Measurements from ENCODE around the gene RTN4RL1.

Gene RTN4RL1

DNA sequence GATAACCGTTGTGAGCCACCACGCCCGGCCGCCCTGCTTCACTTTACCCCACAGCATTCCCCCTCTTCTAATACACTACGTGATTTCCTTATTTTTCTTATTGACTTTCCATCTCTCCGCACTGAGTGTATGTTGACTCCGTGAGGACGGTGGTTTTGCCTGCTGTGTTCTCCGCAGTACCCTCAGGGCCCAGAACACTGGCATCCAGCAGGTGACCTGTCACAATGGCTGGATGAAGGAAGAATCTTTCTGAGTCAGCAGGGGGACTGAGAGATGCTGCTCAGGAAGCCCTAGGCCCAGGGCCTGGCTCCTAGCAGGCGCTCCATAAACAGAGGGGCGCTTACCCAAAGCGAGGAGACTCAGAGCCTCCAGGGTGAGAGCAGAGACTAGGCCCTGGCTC lies 79.5 kb downstream of the RTN4RL1 start:
- DNase-seq, result no peak

DNA sequence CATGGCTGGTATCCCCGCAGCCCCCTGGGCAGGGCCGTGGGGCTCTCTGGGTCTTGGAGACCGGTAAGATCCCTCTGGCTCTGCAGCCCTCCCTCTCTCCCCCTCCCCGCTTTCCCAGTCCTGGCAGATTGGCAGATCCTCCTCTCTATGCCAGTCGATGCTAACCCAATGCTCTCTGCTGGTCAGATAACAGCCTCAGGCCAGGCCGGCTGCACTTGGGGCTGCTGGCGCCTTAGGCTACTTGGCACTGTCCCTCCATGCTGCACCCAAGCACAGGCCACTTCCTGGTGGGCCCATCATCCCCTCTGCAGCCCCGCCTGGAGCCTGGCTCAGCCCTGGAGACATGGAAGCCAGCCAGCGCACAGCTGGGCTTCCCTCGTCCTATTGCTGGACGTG lies 81.7 kb downstream of the RTN4RL1 start:
- no peak for DNase-seq

DNA sequence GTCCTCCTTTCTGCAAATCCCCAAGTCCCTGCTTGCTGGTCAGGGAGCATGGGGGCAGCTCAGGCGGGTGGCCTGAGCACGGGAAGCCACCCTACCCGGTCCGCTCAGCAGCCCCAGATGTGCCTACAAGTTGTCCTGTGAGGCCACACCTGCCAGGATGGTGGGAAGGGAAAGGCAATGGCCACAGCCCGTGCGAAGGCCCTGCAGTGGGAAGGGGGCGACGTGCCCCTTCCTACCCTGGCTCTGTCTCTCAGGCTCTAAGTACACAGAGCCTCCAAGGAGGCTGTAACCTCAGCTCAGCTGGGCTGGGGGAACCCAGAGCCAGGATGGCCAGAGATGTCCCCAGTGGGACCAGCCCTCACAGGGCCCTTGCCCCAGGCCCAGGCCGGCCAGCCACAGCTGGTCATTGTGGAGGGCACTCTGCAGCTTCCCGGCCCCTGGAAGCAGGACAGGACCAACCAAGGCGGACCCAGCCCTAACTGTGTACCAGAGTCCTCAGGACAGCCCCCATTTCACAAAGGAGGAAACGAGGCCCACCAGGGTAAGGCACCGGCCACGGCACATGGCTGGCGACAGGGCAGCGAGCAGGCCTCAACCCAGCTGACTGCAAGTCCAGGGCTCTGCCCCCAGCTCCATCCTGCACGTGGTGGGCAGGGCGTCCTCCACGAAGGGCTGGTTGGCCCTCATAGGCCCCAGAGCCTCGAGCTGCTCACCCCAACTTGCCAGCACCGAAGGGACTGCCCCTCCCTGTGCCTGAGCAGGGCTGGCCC lies 82.3 kb downstream of the RTN4RL1 start:
- DNase-seq, result no peak

DNA sequence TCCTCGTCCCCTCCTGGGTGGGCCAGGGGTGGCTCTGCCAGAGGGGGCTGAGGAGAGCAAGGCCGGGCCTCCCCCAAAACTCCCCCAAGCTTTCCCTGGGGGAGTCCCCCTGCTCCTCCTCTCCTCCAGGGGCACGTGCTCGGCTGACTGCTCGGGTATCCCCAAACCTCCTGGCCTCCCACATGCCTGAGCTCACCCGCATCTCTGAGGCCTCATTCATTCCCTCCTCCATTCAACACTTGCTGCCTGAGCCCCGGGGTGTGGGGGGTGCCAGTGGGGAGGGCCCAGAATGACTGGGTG lies 83.1 kb downstream of the RTN4RL1 start:
- no peak for DNase-seq

DNA sequence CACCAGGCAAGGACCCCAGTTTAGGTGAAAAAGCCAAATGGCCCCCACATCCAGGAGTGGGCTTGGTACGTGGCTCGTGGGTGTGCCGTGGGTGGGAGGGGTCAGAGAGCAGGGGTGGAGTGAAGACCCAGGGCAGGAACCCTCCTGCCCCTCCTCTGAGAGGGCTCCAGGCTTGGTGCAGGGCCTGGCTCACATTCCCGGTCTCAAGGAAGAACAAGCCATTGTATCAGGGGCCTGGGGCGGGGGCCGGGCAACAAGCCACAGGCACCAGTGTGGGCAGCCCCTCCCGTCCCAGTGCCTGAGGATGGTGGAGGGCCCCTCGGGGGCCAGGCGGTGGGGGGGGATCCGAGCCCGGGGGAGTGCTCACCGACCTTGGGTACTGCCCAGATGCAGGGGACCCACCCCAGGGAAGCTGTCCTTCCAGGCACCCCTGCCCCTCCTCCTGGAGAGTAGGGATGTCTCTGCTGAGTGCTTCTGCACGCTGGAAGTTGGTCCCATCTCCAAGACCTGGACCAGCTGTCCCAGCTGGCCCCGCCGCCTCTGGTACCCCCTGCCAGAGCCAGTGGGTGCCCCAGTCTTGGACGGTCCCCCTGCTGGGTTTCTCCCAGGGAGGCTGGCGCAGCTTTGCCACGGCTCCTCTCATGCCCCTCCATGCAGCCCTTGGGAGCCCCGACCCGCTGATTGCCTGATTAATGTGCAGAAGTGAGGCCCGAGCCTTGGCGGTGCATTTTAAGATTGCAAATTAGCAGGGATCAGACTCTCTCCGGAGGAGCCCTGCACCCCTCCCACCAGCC lies 83.7 kb downstream of the RTN4RL1 start:
- no peak for DNase-seq

DNA sequence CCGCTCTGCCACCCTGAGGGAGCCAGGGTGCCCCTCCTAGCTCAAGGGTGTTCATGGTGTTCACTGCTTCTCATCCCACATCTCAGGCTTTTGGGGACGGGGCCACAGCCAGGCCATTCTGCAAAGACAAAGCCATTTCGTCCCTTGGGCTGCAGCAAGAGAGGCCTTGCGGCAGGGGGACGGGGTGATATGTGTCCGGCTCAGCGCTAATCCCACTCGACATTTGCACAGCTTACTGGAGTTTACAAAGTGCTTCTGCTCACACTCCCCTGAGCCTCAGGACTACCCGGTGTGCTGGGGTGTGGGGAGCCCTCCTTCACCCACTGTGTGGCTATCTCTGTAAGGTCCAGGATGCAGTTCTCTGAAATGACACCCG lies 84.3 kb downstream of the RTN4RL1 start:
- DNase-seq, result no peak

DNA sequence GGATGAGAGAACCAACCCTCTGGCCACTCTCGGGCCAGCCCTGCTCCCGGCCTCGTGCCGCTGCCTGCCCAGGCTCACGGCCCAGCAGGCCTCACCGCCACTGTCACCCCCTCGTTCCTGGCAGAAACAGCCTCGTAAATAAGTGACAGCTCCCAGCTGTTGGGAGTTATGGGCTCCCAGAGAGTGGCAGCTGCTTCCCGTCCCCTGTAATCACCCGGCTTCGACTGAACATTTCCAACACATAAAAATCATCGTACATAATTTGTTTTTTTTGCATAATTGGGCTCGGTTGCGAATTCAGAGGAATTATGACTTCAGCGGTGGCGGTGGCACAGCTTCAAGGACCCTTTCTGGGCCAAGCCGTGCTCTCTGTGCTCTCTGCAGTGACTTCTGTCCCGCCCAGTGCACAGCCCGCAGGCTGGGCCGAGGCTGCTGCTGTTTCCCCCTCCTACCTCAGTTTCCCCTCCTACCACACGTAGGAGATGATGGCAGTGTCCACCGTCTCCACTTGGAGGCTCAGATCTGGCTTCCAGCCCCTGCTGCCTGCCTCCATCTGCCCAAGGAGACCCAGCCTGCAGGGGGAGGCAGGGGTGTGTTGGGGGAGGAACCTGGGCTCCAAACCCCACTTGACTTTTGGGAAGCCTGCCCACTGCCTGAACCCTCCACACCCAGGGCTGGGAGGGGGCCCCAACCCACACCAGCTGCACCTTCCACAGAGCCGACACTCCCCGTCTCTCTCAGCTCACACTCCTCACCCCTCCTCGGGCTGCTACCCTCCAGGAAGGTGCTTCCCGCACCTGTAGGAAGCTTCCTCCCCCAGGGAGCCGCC lies 84.9 kb downstream of the RTN4RL1 start:
- DNase-seq, result no peak

DNA sequence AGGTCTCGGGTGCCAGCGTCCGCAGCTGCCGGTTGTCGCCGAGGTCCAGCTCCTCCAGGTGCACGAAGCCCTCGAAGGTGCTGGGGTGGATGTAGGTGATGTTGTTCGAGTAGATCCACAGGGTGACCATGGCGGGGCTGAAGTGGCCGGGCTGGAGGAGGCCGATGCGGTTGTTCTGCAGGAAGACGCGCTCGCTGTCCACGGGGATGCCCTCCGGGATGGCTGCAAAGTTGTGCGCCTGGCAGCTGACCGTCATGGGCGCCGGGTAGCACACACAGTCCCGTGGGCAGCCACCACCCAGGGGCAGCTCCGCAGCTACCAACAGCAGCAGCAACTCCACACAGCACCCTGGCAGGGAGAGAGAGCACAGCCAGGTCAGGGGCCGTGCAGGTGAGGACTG lies 87.7 kb downstream of the RTN4RL1 start:
- DNase-seq, result no peak

DNA sequence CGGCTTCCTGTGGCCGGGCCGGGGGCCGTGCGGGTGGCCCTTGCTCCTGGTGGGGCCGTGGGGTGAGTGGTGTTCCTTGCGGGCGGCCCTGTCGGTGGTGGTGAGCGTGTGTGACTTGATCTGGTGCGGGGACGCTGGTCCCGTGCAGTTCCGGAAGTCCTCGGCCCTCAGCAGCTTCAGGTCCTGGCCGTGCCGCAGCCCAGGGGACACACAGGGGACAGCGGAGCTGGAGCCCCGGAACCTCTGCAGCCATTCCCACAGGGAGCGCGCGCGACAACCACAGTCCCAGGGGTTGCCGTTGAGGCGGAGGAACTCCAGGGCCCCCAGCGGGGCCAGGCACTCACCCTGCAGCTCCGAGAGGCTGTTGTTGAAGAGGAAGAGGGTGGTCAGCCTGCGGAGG lies 88.4 kb downstream of the RTN4RL1 start:
- no peak for DNase-seq

DNA sequence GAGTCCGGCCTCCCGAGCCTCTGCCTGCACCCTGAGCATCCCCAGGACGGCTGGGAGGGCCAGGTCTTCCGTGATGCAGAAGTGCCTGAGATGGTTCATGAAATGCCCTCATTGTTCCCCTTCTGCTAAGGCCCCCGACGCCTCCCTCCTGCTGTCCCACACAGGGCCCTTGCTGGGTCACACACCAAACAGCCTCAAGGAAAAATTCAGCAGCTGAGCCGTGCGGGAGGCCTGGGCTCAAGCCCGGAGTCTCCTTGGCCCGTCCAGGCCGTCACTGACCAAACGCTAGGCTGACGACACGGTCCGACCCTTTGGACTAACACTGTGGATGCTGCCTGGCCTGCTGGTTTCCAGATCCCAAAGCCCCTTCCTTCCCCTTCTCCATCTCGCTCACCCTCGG lies 90.2 kb downstream of the RTN4RL1 start:
- DNase-seq, result no peak

DNA sequence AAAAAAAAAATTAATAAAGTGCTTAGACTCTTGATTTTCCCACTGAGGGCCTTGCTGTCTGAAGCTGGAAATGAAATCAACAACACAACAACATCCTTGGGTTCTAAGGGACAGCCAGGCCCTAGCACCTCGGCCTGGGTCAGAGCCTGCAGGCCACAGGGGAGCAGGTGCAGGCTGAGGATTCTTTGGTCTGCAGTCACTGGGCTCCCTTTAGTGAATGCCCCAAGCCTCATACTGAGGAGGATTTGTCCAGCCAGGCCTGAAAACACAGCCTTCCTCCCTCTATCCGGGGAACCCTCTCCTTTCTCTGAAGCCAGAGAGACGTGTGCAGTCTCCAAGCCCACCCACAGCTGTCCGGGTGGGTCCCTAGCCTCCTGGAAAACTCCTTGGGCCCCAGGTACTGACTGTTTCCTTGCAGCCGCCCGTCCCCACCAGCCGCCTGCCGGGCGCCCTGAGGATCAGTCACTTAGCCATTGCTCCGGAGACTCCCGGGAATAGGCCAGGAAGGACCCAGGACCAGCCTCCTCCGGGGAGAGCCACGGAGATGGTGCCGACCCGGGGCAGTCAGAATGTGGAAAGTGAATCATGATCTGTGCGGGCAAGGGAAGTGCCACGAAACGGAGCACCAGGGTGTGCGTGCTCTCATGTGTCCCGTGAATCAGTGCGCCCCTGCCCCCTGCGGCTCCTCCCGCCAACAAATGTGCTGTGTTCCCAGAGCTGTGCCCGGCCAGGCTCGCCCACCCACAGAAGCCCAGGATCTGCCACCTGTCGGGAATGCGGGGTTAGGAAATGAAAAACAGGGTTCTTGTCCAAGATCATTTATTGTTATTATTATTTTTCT lies 91.0 kb downstream of the RTN4RL1 start:
- DNase-seq, result no peak

DNA sequence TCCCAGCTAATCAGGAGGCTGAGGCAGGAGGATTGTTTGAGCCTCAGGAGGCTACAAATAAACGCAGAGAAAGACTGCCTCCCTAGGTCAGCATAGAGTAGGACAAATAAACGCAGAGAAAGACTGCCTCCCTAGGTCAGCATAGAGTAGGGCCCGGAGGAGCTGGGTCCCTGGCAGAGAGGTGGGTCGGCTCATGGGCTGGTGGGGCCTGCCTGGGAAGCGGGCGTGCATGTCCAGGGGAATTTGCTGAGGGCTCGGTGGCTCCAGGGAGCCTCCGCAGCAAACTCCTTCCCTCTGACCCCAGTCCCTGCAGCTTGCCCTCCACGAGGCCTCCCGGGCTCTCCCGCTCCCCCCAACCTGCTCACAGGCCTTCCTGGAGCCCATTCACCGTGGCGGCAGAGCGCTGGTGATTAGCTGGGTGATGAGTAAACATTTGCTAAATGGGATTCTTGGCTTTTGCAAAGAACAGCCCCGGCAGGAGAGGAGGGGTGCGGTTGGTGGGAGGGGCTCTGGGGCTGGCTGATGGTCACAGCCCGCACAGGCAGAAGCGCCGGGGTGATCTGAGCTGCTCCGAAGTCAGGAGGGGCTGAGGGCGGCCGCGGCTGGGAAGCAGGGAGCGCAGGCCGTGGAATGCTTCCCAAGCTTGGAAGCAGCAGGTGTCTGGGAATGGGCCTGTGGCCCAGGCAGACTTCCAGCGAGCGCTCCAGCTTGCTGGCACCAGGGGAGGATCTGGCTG lies 93.1 kb downstream of the RTN4RL1 start:
- no peak for DNase-seq

DNA sequence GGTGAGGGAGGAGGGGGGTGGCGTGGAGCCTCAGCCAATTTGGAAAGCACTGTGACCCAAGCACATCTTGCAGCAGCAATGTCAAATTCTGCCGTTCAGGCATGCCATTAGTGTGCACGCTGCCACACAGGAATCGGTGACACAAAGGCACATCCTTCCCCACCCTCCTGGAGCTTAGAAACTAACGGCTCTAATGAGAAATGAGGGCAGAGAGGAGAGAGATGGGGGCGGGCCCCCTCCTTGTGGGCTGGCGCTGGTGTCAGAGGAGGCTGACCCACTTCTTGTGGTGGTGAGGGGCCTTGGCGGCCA lies 94.8 kb downstream of the RTN4RL1 start:
- DNase-seq, result no peak

DNA sequence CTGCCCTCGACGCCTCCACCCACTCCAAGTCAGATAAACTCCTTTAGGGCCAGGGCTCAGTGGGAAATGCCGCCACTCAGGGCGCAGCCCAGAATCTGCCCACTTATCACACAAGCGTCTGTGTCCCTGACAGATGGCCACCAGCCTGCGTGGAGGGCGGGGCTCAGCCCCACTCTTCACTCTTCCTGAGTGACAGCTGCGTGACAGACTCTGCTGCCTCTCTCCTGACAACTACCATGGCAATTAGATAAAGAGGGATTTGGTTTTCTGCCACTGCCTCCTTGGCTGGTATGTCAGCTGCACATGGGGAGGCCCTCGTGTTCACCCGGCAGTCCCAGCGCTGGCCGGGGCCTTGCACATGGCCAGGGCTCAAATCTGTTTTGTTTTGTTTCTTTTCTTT lies 96.2 kb downstream of the RTN4RL1 start:
- no peak for DNase-seq

DNA sequence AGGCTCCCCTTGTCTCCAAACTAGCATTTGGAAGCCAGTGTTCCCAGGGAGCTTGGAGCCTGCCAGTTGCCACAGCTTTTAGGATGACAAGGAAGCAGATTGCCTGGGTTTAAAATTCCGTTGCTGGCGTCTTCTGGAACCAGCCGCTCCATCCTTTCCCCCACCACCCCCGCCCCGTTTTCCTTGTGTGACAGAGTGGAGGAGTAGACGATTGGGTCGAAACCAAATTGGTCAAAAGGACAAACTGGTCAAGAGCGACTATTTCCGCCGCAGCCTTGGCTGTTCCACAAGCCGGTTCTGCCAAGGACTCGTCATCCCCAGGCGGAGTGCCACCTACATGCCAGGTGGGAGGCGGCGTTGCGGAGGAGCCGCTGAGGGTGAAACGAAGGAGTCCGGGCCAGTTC lies 104.2 kb downstream of the RTN4RL1 start:
- no peak for DNase-seq

DNA sequence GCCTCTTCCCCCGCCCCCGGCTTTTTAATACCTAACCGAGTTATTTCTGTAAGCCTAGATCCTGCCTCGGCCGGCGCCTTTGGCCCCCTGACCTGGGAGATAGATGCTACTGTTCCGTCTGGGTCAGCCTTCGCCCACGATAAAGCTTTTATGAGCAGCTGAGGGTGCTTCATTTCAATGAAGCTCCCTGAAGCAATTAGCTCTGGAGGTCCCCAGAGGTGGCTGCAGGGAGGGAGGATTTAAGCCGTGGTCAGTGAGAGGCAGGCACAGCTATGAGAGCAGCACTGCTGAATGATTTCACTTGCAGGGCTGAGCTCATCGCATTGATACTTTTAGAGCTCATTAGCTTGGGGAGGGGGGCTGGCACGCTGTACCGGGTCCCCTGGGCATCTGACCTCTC lies 105.9 kb downstream of the RTN4RL1 start:
- DNase-seq, result no peak

DNA sequence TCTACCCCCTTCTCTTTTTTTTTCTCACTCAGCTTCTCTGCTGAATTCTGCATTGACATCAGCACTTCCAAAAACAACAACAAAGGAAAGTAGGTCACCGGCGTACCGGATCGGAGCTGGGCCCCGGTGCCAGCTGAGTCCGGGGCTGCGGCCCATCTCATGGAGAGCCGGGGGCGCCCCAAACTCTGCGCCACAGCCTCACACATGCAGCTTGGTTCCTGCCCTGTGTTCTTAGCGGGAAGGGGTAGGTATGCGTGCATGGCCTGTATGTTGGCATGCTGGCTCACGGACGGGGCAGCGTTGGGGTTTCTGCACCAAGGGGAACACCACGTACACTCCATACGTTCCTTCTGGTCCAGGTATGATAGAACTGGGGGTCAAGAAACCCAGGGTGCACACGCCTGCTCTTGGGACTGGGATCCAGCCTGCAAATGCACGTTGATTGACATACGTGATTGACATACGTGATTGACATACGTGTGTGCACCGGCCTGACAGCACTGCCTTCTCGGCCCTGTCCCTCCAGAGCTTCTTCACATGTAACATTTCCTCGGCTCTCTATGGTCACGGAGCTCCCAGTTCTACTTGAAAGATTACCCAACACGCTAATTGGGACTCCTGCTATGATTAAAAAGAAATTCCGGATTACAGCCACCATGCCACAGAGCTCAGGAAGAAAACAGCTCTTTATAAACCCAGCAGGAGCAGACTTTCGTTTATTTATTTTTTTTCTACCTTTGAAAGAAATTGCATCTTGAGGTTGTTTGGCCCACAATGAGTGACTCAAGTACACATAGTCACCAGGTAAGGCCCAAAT lies 106.6 kb downstream of the RTN4RL1 start:
- DNase-seq, result no peak

DNA sequence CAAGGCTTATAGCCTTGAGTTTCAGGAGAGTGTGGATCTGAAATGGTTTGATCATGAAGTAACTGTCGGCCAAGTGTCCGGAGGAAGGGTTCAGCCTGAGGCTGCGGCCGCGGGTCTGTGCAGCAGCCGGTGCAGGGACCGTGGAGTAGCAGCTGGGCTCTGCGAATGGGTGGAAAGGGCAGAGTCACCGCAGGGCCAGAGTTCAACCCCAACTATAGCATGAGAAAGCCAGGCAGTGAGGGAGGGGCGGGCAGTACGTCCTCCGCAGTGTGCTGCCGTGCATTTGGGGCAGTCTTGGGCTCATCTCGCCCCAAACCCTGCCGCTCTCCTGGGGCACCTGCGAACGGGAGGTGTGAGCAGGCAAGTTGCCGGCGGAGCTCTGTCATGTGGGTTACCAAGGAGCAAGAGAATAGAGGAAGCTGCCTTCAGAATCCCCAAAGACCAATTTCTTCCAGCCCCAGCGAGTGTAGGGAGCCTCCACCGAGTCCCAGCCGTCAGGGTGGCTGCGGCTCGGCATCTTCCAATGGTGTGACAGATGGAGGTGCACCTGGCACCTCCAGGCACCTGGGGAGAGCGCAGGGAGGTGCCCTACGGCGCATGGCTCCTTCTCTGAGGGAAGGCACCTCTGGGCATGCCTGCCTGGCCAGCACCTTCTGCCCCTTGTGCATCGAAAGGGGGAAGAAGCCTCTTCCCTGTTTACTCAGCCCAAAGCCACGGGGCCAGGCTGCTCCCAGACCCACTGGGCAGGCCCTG lies 108.0 kb downstream of the RTN4RL1 start:
- DNase-seq, result no peak

DNA sequence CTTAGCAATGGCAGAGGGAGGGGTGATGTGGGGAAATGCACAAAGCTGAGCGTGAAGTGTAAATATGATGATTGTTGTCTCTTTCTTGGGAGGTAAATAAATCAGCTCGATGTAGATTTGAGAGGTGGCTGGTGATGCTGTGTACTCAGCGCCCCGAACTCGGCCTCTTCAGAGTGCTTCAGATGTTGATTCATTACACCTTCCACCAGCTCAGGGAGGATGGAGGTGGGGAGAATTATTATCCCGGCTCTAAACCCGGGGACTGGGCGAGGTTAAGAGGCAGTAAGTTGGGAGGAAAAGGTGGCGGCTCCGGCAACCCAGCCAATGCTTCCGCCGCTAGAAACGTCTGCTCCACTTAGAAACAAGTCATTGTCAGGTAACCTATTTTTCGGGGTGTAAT lies 108.8 kb downstream of the RTN4RL1 start:
- no peak for DNase-seq

DNA sequence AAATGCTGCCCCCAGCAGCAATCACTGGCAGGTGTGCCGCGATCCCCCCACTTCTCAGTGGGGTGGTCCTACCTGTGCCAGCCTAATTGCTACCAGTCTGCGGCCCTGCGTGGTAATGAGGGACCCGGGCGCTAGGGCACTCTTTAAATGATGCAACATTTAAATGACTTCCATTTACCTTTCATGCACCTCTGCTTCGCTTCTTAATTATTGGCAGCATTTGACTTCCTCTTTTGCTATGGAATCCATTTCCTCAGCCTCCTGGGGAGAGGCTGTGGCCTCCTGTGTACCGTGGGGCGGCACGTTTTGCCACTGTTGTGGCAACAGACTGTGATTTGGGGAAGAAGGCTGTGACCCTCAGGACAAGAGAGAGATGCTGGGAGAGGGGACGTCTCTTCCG lies 109.2 kb downstream of the RTN4RL1 start:
- DNase-seq, result no peak

DNA sequence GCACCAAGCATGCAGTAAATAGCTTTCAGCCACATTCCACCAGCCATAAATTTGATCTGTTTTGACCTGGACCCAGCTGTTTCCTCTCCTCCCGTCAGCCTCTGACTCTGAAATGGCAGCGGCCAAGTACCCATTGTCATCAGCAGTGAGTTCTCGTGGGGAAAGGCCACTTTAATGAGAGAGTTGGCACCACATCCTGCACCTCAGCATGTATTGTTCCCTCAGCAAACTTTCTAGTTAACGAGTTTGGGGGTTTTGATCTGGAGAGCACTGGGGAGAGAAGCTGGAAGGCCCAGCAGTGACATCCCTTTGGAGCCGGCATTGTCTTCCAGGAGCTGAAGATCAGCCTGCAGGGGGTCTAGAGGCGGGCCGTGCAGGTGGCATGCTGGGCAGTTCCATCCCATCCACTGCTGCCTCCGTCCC lies 110.5 kb downstream of the RTN4RL1 start:
- no peak for DNase-seq
